ENCODE measurements around the gene TMEM178A.

- TF ChIP-seq EZH2 (IDR thresholded peaks at IDR 0.05): no peak
- no peak for TF ChIP-seq POLR2AphosphoS5 (IDR thresholded peaks at IDR 0.05; ENCODE audit: borderline replicate concordance, low read depth, low read length)
- TF ChIP-seq FOXP2 (optimal IDR thresholded peaks at IDR 0.05; ENCODE audit: control extremely low read depth, extremely low read length, insufficient read depth): no peak
Observed at GRCh38 chr2:39621596-39621995, 44.1 kb upstream of the TMEM178A start.

Data from SK-N-MC (cell line).